Measurements from ENCODE around the gene NYNRIN. TPM values are rescaled to one million over a fixed set of nuclear protein-coding genes. Genes with fewer than 3 reads are reported as not detected.

Gene NYNRIN
- total RNA-seq, 1 experiment from 2014 or later, result 0.27 TPM

DNA sequence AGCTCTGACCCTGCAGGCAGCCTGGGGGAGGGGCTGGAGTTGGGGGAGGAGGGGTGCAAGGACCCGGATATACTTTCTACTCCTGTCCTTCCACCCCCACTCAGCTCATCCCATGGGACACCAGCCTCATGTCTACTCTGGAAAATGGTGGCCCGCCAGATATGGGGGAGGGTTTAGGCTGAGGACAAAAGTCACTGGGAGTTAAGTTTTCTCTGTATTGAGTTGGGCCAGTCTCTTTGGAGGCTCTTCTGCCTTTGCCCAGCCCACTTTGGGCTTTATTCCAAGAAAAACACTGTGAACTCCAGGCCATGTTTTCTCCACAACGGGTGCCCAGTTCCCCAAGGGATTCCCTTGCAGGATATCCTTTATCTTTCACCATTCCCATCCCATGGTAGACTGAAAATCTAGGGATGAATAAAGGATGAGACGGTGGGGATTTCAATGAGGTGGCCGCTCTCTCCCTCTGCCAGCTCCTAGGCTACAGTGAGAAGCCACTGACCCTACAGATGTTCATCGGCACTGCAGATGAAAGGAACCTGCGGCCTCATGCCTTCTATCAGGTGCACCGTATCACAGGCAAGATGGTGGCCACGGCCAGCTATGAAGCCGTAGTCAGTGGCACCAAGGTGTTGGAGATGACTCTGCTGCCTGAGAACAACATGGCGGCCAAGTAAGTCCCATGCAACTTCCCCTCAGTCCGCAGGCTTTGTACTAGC, 25.9 kb upstream of the NYNRIN start:
- no peak for ATAC-seq
- Histone ChIP-seq H3K27me3 (ENCODE audit: insufficient read depth, low read length) (no peaks in the 10 kb centered on the region), H4K20me1 (ENCODE audit: insufficient read depth) (no peaks in the 10 kb centered on the region), H3K4me3 (replicated peaks in 1 of 2; ENCODE audit: low read depth in 1 of 2, low read length in 2 of 2) (no peak overlapping the region), H2AFZ (ENCODE audit: low read depth, low read length, poor library complexity, severe bottlenecking) (no peak overlapping the region), H3K36me3 (ENCODE audit: control insufficient read depth in 1 of 2, insufficient read depth in 2 of 2, low read length in 2 of 2) (no peaks in the 10 kb centered on the region), H3K9ac (ENCODE audit: low read length) (no peak overlapping the region), H3K4me2 (ENCODE audit: low read length) (no peak overlapping the region), H3K9me2 (ENCODE audit: insufficient read depth) (no peaks in the 10 kb centered on the region), H3K9me3 (ENCODE audit: control insufficient read depth in 1 of 2, insufficient read depth in 1 of 2, low read depth in 1 of 2, low read length in 2 of 2) (no peaks in the 10 kb centered on the region), H3K4me1 (ENCODE audit: control insufficient read depth in 1 of 2, insufficient read depth in 2 of 2, low read length in 2 of 2) (peaks cover 5 to 12% of the 10 kb centered on the region in 2 experiments), H3K27ac (ENCODE audit: low read depth, low read length) (no peak overlapping the region), H3K79me2 (ENCODE audit: insufficient read depth, low read length) (no peaks in the 10 kb centered on the region)
- POLR2A ChIA-PET, result no interaction called here
- no peak for DNase-seq (ENCODE audit: low read depth, low spot score)
- CTCF ChIA-PET, result no interaction called here
- no TSS peak for BruUV-seq (replicated peaks)
- intact Hi-C loops (cut with micrococcal nuclease), result no loop called here
- TF ChIP-seq TCF7L2 (IDR thresholded peaks at IDR 0.05; ENCODE audit: borderline replicate concordance, extremely low read depth, insufficient read depth, insufficient read length) (no peak), FOSL1 (IDR thresholded peaks at IDR 0.05; ENCODE audit: low read depth) (no peak), EGR1 (IDR thresholded peaks at IDR 0.05; ENCODE audit: low read depth) (no peak), ZNF274 (IDR thresholded peaks at IDR 0.05; ENCODE audit: low read depth, low read length) (no peak), SP1 (IDR thresholded peaks at IDR 0.05; ENCODE audit: low read depth) (no peak), ZFX (IDR thresholded peaks at IDR 0.05) (no peak), CEBPB (IDR thresholded peaks at IDR 0.05; ENCODE audit: low read depth) (no peak), POLR2A (IDR thresholded peaks at IDR 0.05; ENCODE audit: borderline replicate concordance, extremely low read depth, insufficient read depth, insufficient read length) (no peak), ELF1 (IDR thresholded peaks at IDR 0.05; ENCODE audit: borderline replicate concordance, low read depth) (no peak), EZH2 (IDR thresholded peaks at IDR 0.05) (no peak)
- TF ChIP-seq, protein P1, sequence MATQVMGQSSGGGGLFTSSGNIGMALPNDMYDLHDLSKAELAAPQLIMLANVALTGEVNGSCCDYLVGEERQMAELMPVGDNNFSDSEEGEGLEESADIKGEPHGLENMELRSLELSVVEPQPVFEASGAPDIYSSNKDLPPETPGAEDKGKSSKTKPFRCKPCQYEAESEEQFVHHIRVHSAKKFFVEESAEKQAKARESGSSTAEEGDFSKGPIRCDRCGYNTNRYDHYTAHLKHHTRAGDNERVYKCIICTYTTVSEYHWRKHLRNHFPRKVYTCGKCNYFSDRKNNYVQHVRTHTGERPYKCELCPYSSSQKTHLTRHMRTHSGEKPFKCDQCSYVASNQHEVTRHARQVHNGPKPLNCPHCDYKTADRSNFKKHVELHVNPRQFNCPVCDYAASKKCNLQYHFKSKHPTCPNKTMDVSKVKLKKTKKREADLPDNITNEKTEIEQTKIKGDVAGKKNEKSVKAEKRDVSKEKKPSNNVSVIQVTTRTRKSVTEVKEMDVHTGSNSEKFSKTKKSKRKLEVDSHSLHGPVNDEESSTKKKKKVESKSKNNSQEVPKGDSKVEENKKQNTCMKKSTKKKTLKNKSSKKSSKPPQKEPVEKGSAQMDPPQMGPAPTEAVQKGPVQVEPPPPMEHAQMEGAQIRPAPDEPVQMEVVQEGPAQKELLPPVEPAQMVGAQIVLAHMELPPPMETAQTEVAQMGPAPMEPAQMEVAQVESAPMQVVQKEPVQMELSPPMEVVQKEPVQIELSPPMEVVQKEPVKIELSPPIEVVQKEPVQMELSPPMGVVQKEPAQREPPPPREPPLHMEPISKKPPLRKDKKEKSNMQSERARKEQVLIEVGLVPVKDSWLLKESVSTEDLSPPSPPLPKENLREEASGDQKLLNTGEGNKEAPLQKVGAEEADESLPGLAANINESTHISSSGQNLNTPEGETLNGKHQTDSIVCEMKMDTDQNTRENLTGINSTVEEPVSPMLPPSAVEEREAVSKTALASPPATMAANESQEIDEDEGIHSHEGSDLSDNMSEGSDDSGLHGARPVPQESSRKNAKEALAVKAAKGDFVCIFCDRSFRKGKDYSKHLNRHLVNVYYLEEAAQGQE (IDR thresholded peaks at IDR 0.05; ENCODE audit: low read depth), result no peak
- TF ChIP-seq, protein P2, sequence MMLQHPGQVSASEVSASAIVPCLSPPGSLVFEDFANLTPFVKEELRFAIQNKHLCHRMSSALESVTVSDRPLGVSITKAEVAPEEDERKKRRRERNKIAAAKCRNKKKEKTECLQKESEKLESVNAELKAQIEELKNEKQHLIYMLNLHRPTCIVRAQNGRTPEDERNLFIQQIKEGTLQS (IDR thresholded peaks at IDR 0.05), result no peak
- TF ChIP-seq, protein P3, sequence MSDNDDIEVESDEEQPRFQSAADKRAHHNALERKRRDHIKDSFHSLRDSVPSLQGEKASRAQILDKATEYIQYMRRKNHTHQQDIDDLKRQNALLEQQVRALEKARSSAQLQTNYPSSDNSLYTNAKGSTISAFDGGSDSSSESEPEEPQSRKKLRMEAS (IDR thresholded peaks at IDR 0.05), result no peak
- RAD21 ChIA-PET (ENCODE audit: low non-redundant PET in 1 of 2, low total read pairs in 2 of 2, uncharacterized antibody in 2 of 2, unreplicated experiment in 2 of 2), result no interaction called here

Data from HCT116 (cell line).